Spleen (tissue), 11 donors: ENCODE measurements around the gene SEC16A. TPM values are rescaled to one million over a fixed set of nuclear protein-coding genes. Genes with fewer than 3 reads are reported as not detected.

Experiments
- microRNA-seq, 3 donors: library from miRNA; unstranded; fragments of <30 nt; microRNA quantifications; one replicate each; pipeline versions ENCODE4 to v1.1.0, GENCODE V29; 2019 to 2020
- polyA plus RNA-seq, 3 donors: library from polyadenylated mRNA; stranded (reverse); fragments of 200-250 nt; gene quantifications; one replicate each; pipeline ENCODE4 v1.2.1, GENCODE V29; 2013
- small RNA-seq, 4 donors: library from RNA; depleted of rRNA; stranded (forward); fragments of <200 nt; gene quantifications; one replicate each; pipeline ENCODE3, GENCODE V24; 2016
- total RNA-seq, 7 donors: library from RNA; depleted of rRNA in 3 of 7; stranded (reverse); fragments of >200 nt in 3 of 7; fragmentation: NEBNext Ultra II Directional in 4 of 7; extraction: Animal tissue kit (Norgen Biotek cat#: 25700) in 4 of 7; gene quantifications; one replicate each; pipeline versions ENCODE4 v1.1.0 to v1.2.1, GENCODE V29; 2016 to 2021
- donor health status: healthy with polysubstance abuse.
- donor health status: DM: no; HTN: no; CAD: no; lungs with moderate emphysema.
- donor health status: DM: no; HTN: no; CAD: no.
- donor health status: Bipolar disorder and iron deficiency.
- donor health status: healthy.
- donor health status: DM: no; HTN: no; CAD: no.
- donor health status: DM: yes; HTN: yes; CAD: no.

SEC16A gene
- total and polyA plus RNA-seq, 10 donors: 35.0 to 92.1 (median 75.1) TPM

Small RNAs within 50 kb of the gene (microRNA-seq; reads per million reads assigned to microRNA genes)
- gene MIR4673: 0 reads per million in 3 donors

Small RNAs within 50 kb of the gene (small RNA-seq; reads per million reads assigned to genes)
- gene MIR4673: 0 reads per million in 4 donors

Other genes starting within 250 kb of the SEC16A start
- 10 to 100 TPM; 13.2 to 20.3 (median 19.2) TPM for gene QSOX2, start 237.2 kb downstream of the SEC16A start, total RNA-seq
- gene QSOX2, start 237.2 kb downstream of the SEC16A start, polyA plus RNA-seq: 10 to 100 TPM; 12.3 to 15.3 (median 14.2) TPM
- gene CCDC187, start 178.9 kb downstream of the SEC16A start, total RNA-seq: under 1 TPM in 5 of 7 donors, not detected in 2; 0.03 to 0.15 (median 0.10) TPM
- under 1 TPM; 0.10 to 0.20 (median 0.13) TPM for gene CCDC187, start 178.9 kb downstream of the SEC16A start, polyA plus RNA-seq
- 10 to 100 TPM in 5 of 7 donors, 1 to 10 TPM in 2; 9.5 to 27.9 (median 14.3) TPM for gene GPSM1, start 155.5 kb downstream of the SEC16A start, total RNA-seq
- 10 to 100 TPM in 1 of 3 donors, 1 to 10 TPM in 2; 4.5 to 20.5 (median 9.3) TPM for gene GPSM1, start 155.5 kb downstream of the SEC16A start, polyA plus RNA-seq
- gene DNLZ, start 119.3 kb downstream of the SEC16A start, total RNA-seq: 10 to 100 TPM; 15.8 to 29.8 (median 22.7) TPM
- 10 to 100 TPM; 20.5 to 24.0 (median 22.0) TPM for gene DNLZ, start 119.3 kb downstream of the SEC16A start, polyA plus RNA-seq
- gene CARD9, start 109.4 kb downstream of the SEC16A start, total RNA-seq: 10 to 100 TPM; 11.6 to 25.5 (median 19.5) TPM
- gene CARD9, start 109.4 kb downstream of the SEC16A start, polyA plus RNA-seq: 10 to 100 TPM in 2 of 3 donors, 1 to 10 TPM in 1; 5.7 to 17.3 (median 16.1) TPM
- 10 to 100 TPM in 4 of 7 donors, 1 to 10 TPM in 3; 6.4 to 14.5 (median 10.3) TPM for gene SNAPC4, start 82.9 kb downstream of the SEC16A start, total RNA-seq
- gene SNAPC4, start 82.9 kb downstream of the SEC16A start, polyA plus RNA-seq: 10 to 100 TPM in 1 of 3 donors, 1 to 10 TPM in 2; 4.6 to 13.6 (median 9.4) TPM
- 10 to 100 TPM; 38.5 to 67.4 (median 58.7) TPM for gene ENTR1, start 72.4 kb downstream of the SEC16A start, total RNA-seq
- 10 to 100 TPM; 45.6 to 78.5 (median 70.1) TPM for gene ENTR1, start 72.4 kb downstream of the SEC16A start, polyA plus RNA-seq
- 10 to 100 TPM; 36.8 to 55.1 (median 46.0) TPM for gene PMPCA, start 72.4 kb downstream of the SEC16A start, total RNA-seq
- 10 to 100 TPM; 38.6 to 56.2 (median 48.1) TPM for gene PMPCA, start 72.4 kb downstream of the SEC16A start, polyA plus RNA-seq
- gene INPP5E, start 43.2 kb downstream of the SEC16A start, total RNA-seq: 10 to 100 TPM; 13.1 to 25.3 (median 18.7) TPM
- 10 to 100 TPM in 2 of 3 donors, 1 to 10 TPM in 1; 7.8 to 20.3 (median 15.7) TPM for gene INPP5E, start 43.2 kb downstream of the SEC16A start, polyA plus RNA-seq
- gene NOTCH1, start 63.0 kb upstream of the SEC16A start, total RNA-seq: 100 to 1,000 TPM in 4 of 7 donors, 10 to 100 TPM in 3; 88.6 to 140 (median 117) TPM
- 10 to 100 TPM in 1 of 3 donors, 1 to 10 TPM in 2; 4.9 to 27.2 (median 8.3) TPM for gene NOTCH1, start 63.0 kb upstream of the SEC16A start, polyA plus RNA-seq
- 100 to 1,000 TPM; 132 to 246 (median 179) TPM for gene EGFL7, start 179.9 kb upstream of the SEC16A start, total RNA-seq
- gene EGFL7, start 179.9 kb upstream of the SEC16A start, polyA plus RNA-seq: 100 to 1,000 TPM; 169 to 522 (median 409) TPM
- gene AGPAT2, start 204.4 kb upstream of the SEC16A start, total RNA-seq: 10 to 100 TPM; 26.9 to 47.7 (median 40.4) TPM
- gene AGPAT2, start 204.4 kb upstream of the SEC16A start, polyA plus RNA-seq: 10 to 100 TPM; 31.9 to 43.8 (median 35.1) TPM
- gene DIPK1B, start 229.5 kb upstream of the SEC16A start, total RNA-seq: 10 to 100 TPM in 5 of 7 donors, 1 to 10 TPM in 2; 5.2 to 26.5 (median 13.3) TPM
- 10 to 100 TPM in 2 of 3 donors, 1 to 10 TPM in 1; 8.2 to 16.8 (median 11.3) TPM for gene DIPK1B, start 229.5 kb upstream of the SEC16A start, polyA plus RNA-seq